Epithelial cell of esophagus (primary cell): ENCODE measurements around the gene KRT28.
"Not testable (repeated sequence)": the region's sequence is repeated elsewhere in the genome, so short reads cannot be mapped to it uniquely, and the experiment has no call there.

Source experiments
- DNase-seq: peaks from one replicate; pipeline ENCODE4 v3.0.0; 2010; ENCODE audit warnings: low read depth
- H3K4me3 ChIP-seq: 2 replicates; pipeline ENCODE4 v1.5.1; 2011; ENCODE audit warnings: mild to moderate bottlenecking, low read length, control low read depth
- TF ChIP-seq, protein P1 (sequence below): IDR thresholded peaks from 2 replicates; pipeline ENCODE4 v1.5.1; 2011; ENCODE audit warnings: low read depth, mild to moderate bottlenecking, low read length, control low read depth, inconsistent platforms; ENCODE audit not compliant: insufficient read depth; ENCODE audit errors: missing control alignments

KRT28 gene

DNA sequence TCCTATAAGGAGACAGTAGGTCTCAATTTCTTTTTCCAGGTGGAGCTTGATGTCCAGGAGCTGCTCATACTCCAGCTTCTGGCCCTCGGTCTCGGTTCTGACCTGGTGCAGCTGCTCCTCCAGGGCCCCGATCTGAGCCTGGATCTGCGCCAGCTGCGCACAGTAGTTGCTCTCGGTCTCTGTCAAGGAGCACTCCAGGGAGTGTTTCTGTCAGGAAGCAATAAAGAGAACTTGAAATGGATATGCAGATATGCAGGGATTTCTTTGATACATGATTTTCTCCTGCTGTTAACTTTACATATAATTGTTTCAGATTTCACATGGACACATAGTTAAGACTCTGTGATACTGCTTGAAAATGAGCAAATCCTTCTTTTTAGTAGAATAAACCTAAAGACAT lies 49.4 kb downstream of the KRT28 start:
- TF ChIP-seq, protein P1, sequence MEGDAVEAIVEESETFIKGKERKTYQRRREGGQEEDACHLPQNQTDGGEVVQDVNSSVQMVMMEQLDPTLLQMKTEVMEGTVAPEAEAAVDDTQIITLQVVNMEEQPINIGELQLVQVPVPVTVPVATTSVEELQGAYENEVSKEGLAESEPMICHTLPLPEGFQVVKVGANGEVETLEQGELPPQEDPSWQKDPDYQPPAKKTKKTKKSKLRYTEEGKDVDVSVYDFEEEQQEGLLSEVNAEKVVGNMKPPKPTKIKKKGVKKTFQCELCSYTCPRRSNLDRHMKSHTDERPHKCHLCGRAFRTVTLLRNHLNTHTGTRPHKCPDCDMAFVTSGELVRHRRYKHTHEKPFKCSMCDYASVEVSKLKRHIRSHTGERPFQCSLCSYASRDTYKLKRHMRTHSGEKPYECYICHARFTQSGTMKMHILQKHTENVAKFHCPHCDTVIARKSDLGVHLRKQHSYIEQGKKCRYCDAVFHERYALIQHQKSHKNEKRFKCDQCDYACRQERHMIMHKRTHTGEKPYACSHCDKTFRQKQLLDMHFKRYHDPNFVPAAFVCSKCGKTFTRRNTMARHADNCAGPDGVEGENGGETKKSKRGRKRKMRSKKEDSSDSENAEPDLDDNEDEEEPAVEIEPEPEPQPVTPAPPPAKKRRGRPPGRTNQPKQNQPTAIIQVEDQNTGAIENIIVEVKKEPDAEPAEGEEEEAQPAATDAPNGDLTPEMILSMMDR = no peak
- no peak overlapping the region for H3K4me3 ChIP-seq
- DNase-seq = no peak

DNA sequence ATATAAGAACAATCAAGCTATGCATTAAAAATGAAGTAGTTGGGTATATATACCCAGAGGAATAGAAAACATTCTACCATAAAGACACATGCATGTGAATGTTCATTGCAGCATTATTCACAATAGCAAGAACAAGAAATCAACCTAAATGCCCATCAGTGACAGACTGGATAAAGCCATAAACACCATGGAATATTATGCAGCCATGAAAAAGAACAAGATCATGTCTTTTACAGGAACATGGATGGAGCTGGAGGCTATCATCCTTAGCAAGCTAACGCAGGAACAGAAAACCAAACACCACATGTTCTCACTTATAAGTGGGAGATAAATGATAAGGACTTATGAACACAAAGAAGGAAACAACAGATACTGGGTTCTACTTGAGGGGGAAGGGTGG lies 51.1 kb downstream of the KRT28 start:
- DNase-seq, H3K4me3 ChIP-seq: not testable (repeated sequence)
